IMR-90 (cell line): Measurements from ENCODE around the gene PSRC1. TPM values are rescaled to one million over a fixed set of nuclear protein-coding genes. Genes with fewer than 3 reads are reported as not detected.
A peak's percentile ranks its signal among the peaks of the same experiment; 100 is the strongest.

ENCODE experiments used
- ATAC-seq: fragments of 200-7000 bp; cut with Tn5 transposase; 2 replicates; pipeline ENCODE4 v1.9.1; 2020; ENCODE audit warnings: low read depth, mild to moderate bottlenecking, moderate library complexity
- BruUV-seq: library from RNA; stranded (reverse); fragments of 400-500 nt; replicated peaks from 2 replicates; lab custom pipeline; 2021; lab: Mats Ljungman, UMichigan
- CTCF ChIA-PET: fragments of 300-600 bp; formaldehyde crosslinking; extraction: SDS; loops from one replicate; lab custom pipeline; 2021; ENCODE audit warnings: antibody characterized with exemption; lab: Yijun Ruan, JAX
- POLR2A ChIA-PET: fragments of 300-600 bp; sonication (Branson Sonifier 250); formaldehyde crosslinking; loops from one replicate; lab custom pipeline; 2022; ENCODE audit warnings: antibody characterized with exemption; ENCODE audit not compliant: unreplicated experiment; lab: Charles Lee
- DNase-seq: peaks from one replicate; pipeline ENCODE4 v3.0.0; 2013
- H2AFZ ChIP-seq: replicated peaks from 2 replicates; pipeline ENCODE3; 2013; ENCODE audit warnings: low read length, mild to moderate bottlenecking; ENCODE audit not compliant: poor library complexity
- H2AK5ac ChIP-seq: 2 replicates; pipeline ENCODE4 v1.6.1; 2013; ENCODE audit warnings: low read depth, low read length, inconsistent platforms
- H2AK9ac ChIP-seq: replicated peaks from 2 replicates; pipeline ENCODE3; 2013; ENCODE audit warnings: mild to moderate bottlenecking, low read depth, low read length, moderate library complexity; ENCODE audit not compliant: poor library complexity
- H2BK120ac ChIP-seq: 2 replicates; pipeline ENCODE4 v1.6.1; 2013; ENCODE audit warnings: low read depth, low read length, inconsistent platforms
- H2BK15ac ChIP-seq: 3 replicates; pipeline ENCODE4 v1.6.1; 2013; ENCODE audit warnings: low read depth, low read length, inconsistent platforms
- H2BK20ac ChIP-seq: 2 replicates; pipeline ENCODE4 v1.6.1; 2013; ENCODE audit warnings: low read depth, mild to moderate bottlenecking, inconsistent platforms, low read length, moderate library complexity
- H2BK5ac ChIP-seq: 2 replicates; pipeline ENCODE4 v1.6.1; 2013; ENCODE audit warnings: mild to moderate bottlenecking, low read depth, low read length, inconsistent platforms; ENCODE audit not compliant: poor library complexity, severe bottlenecking
- H3K14ac ChIP-seq: replicated peaks from 2 replicates; pipeline ENCODE4 v1.6.1; 2013; ENCODE audit warnings: low read depth, low read length, inconsistent platforms
- H3K18ac ChIP-seq: 2 replicates; pipeline ENCODE4 v1.6.1; 2013; ENCODE audit warnings: low read depth, low read length, control low read depth
- H3K23ac ChIP-seq: 2 replicates; pipeline ENCODE4 v1.6.1; 2013; ENCODE audit warnings: low read depth, low read length, inconsistent platforms
- H3K27ac ChIP-seq: 2 replicates; pipeline ENCODE4 v1.5.1; 2013; ENCODE audit warnings: mild to moderate bottlenecking, control low read depth, low read length; ENCODE audit not compliant: insufficient read depth
- H3K27me3 ChIP-seq: 2 replicates; pipeline ENCODE4 v1.6.1; 2013; ENCODE audit warnings: low read length; ENCODE audit not compliant: control insufficient read depth, insufficient read depth
- H3K36me3 ChIP-seq: 2 replicates; pipeline ENCODE4 v1.6.1; 2013; ENCODE audit warnings: low read length, mixed read lengths; ENCODE audit not compliant: control insufficient read depth, insufficient read depth
- H3K4ac ChIP-seq: 2 replicates; pipeline ENCODE4 v1.6.1; 2013; ENCODE audit warnings: low read depth, low read length, inconsistent platforms
- H3K4me1 ChIP-seq: 2 replicates; pipeline ENCODE4 v1.6.1; 2013; ENCODE audit warnings: low read length, mixed read lengths; ENCODE audit not compliant: control insufficient read depth, insufficient read depth
- H3K4me2 ChIP-seq: 2 replicates; pipeline ENCODE4 v1.6.1; 2013; ENCODE audit warnings: low read depth, mild to moderate bottlenecking, control low read depth, low read length, moderate library complexity
- H3K4me3 ChIP-seq: 2 replicates; pipeline ENCODE4 v1.5.1; 2013; ENCODE audit warnings: low read depth, mild to moderate bottlenecking, control low read depth, low read length, moderate library complexity; ENCODE audit not compliant: insufficient read depth
- H3K56ac ChIP-seq: 2 replicates; pipeline ENCODE4 v1.6.1; 2013; ENCODE audit warnings: low read length, inconsistent platforms; ENCODE audit not compliant: insufficient read depth; ENCODE audit errors: extremely low read depth
- H3K79me1 ChIP-seq, 2 experiments: 2 replicates each; pipeline ENCODE4 v1.6.1; 2013; ENCODE audit warnings: low read length in 2 of 2, inconsistent platforms in 1 of 2, low read depth in 1 of 2
- H3K9ac ChIP-seq: 2 replicates; pipeline ENCODE4 v1.6.1; 2013; ENCODE audit warnings: low read depth, low read length, control low read depth
- H3K9me1 ChIP-seq: 2 replicates; pipeline ENCODE4 v1.6.1; 2013; ENCODE audit warnings: low read length, inconsistent platforms; ENCODE audit not compliant: insufficient read depth
- H3K9me3 ChIP-seq: 2 replicates; pipeline ENCODE4 v1.6.1; 2013; ENCODE audit warnings: low read length; ENCODE audit not compliant: control insufficient read depth, insufficient read depth
- H4K20me1 ChIP-seq: 2 replicates; pipeline ENCODE4 v1.6.1; 2013; ENCODE audit warnings: low read length, inconsistent platforms; ENCODE audit not compliant: insufficient read depth
- H4K5ac ChIP-seq: 2 replicates; pipeline ENCODE4 v1.6.1; 2013; ENCODE audit warnings: mild to moderate bottlenecking, low read depth, low read length, control low read depth
- H4K8ac ChIP-seq, 2 experiments: 2 replicates each; pipeline ENCODE4 v1.6.1; 2013; ENCODE audit warnings: low read depth in 2 of 2, low read length in 2 of 2, control low read depth in 1 of 2, inconsistent platforms in 1 of 2
- H4K91ac ChIP-seq: 2 replicates; pipeline ENCODE4 v1.6.1; 2013; ENCODE audit warnings: low read depth, low read length, inconsistent platforms; ENCODE audit not compliant: insufficient read depth
- BHLHE40 ChIP-seq: fragments of 150-350 bp; IDR thresholded peaks from 2 replicates; pipeline ENCODE4 v1.6.1; 2016; ENCODE audit warnings: mild to moderate bottlenecking, low read depth, low read length
- FOS ChIP-seq: fragments of 150-350 bp; IDR thresholded peaks from 2 replicates; pipeline ENCODE4 v1.6.1; 2016; ENCODE audit warnings: low read depth, low read length
- MAZ ChIP-seq: IDR thresholded peaks from 2 replicates; pipeline ENCODE4 v1.6.1; 2012; ENCODE audit warnings: low read depth, mild to moderate bottlenecking, low read length, improper control_type of control experiment, moderate library complexity, borderline replicate concordance
- MXI1 ChIP-seq: IDR thresholded peaks from 2 replicates; pipeline ENCODE4 v1.6.1; 2012; ENCODE audit warnings: low read depth, mild to moderate bottlenecking, low read length, moderate library complexity, borderline replicate concordance
- NFE2L2 ChIP-seq: fragments of 150-350 bp; IDR thresholded peaks from 2 replicates; pipeline ENCODE4 v1.6.1; 2016; ENCODE audit warnings: low read depth, mild to moderate bottlenecking, low read length
- POLR2A ChIP-seq: IDR thresholded peaks from 2 replicates; pipeline ENCODE4 v1.6.1; 2012; ENCODE audit warnings: mild to moderate bottlenecking, low read depth, low read length
- SMC3 ChIP-seq: fragments of 150-350 bp; IDR thresholded peaks from 2 replicates; pipeline ENCODE4 v1.6.1; 2016; ENCODE audit warnings: low read depth, mild to moderate bottlenecking, antibody characterized with exemption, low read length, moderate library complexity
- WGBS, 2 experiments: methylation state at CpG; one replicate each; pipeline versions ENCODE4 v1.1.5 to v1.1.7; 2013; ENCODE audit warnings: missing lambda C conversion rate in 2 of 2; ENCODE audit not compliant: insufficient read length in 1 of 2; ENCODE audit errors: extremely low coverage in 2 of 2; 5-methylcytosine and 5-hydroxymethylcytosine counted together
- dilution Hi-C: fragments of 300-500 bp; cut with HindIII; formaldehyde crosslinking; loops from one replicate; pipeline ENCODE4 v1.14.3; 2018; ENCODE audit warnings: low sequenced_read_pairs; ENCODE audit not compliant: unreplicated experiment
- in situ Hi-C: fragments of 300-500 bp; cut with MboI; formaldehyde crosslinking; loops from 3 replicates; pipeline ENCODE4 v1.14.3; 2019; ENCODE audit warnings: low sequenced_read_pairs, inconsistent platforms, mixed read lengths
- intact Hi-C: fragments of 100-400 bp; cut with micrococcal nuclease; formaldehyde crosslinking; loops from 2 replicates; pipeline ENCODE4 v1.10.0; 2022
- polyA plus RNA-seq, 3 experiments: library from polyadenylated mRNA; depleted of rRNA; stranded (reverse); fragments of >200 nt; gene quantifications; 2 replicates each; pipeline ENCODE4 v1.2.3, GENCODE V29; 2012; ENCODE audit warnings: low replicate concordance in 1 of 3
- total RNA-seq: library from RNA; depleted of rRNA; stranded (reverse); fragments of >200 nt; gene quantifications from 2 replicates; pipeline ENCODE4 v1.2.3, GENCODE V29; 2012

PSRC1 gene
- total and polyA plus RNA-seq, 2 of the 4 experiments (the other 2 are of a cell fraction), result 34.6 to 40.3 TPM

DNA sequence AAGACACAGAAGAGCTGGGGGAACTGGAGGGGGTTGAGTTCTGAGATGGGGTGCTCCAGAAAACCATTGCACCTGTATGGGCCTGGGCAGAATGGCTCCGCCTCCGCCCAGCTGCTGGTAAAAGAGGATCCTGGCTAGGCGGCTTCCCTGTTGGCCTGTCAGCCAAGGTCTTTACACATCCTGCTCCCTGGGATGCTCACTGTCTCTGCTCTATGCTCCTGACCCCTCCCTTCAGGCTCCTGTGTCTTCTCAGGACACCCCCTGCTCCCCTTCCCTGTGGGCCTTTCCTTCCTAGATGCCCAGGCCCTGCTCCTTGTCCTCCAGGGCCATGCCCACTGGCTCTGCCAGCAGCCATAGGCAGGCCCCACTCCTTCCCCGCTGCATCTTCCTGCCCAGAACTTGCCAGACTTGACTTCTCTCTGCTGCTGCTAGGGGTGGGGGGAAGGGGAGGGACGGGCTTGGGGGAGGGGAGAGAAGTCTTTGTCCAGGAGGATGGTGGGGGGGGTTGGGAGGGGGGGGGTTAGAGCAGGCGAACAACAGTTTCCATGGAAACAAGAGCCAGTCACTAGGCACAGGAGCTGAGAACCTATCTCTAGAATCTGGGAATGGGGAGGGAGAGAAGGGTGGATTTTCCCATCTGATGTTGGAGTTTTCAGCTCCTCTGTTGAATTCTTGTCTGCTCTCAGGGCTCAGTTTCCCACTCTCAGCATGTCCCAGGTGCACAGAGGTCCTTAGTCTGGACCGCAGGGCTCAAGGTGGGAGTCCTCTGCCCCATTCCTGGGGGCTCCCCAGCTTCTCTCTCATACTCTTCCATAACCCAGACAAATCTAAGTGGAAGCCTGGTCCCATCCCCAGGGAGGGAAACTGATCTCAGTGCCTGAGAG is 23.0 kb downstream of the PSRC1 start (continued):
- TF ChIP-seq FOS (no peak), SMC3 (no peak)

DNA sequence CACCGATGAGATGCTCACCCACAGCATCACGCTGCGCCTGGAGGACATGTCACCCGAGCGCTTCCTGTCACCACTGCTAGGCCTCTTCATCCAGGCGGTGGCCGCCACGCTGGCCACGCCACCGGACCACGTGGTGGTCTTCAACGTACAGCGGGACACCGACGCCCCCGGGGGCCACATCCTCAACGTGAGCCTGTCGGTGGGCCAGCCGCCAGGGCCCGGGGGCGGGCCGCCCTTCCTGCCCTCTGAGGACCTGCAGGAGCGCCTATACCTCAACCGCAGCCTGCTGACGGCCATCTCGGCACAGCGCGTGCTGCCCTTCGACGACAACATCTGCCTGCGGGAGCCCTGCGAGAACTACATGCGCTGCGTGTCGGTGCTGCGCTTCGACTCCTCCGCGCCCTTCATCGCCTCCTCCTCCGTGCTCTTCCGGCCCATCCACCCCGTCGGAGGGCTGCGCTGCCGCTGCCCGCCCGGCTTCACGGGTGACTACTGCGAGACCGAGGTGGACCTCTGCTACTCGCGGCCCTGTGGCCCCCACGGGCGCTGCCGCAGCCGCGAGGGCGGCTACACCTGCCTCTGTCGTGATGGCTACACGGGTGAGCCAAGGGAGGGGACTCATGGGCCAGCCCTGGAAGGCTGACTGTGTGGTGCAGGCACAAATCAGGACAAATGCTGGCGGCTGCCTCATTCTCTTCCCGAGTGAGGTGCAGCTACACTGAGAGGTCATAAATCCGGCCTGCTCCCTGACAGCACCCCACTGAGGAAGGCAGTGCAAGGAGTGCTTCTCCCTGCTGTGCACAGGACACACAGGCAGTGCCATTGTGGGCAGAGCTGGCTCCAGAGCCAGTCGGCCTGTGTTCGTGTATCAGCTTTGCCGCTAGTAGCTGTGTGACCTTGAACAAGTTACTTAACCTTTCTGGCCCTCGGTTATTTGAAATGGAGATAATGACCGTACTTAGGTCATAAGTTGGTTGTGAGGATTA is 24.2 kb downstream of the PSRC1 start:
- no peak overlapping the region for H2BK120ac ChIP-seq
- no peak overlapping the region for H2AK9ac ChIP-seq
- no peak overlapping the region for H2AK5ac ChIP-seq
- BruUV-seq, result no TSS peak
- H4K8ac ChIP-seq, result no peak overlapping the region
- H4K20me1 ChIP-seq, result no peaks in the 10 kb centered on the region
- no peak overlapping the region for H3K14ac ChIP-seq
- WGBS, 2 experiments, result 94% methylated on average over 45 of the region's 69 CpGs; no CpG with 5 or more reads in 1 of the 2 experiments
- no peaks in the 10 kb centered on the region for H3K9me3 ChIP-seq
- in situ Hi-C loops, result no loop called here
- dilution Hi-C loops, result no loop called here
- H3K9ac ChIP-seq, result no peak overlapping the region
- H3K27ac ChIP-seq, result no peak overlapping the region
- 0 out of 4 replicates have a peak, but pooled peaks cover 0 to 8% of the 10 kb centered on the region in 2 experiments for H3K79me1 ChIP-seq
- no peak overlapping the region for H3K4me2 ChIP-seq
- no peak overlapping the region for H4K91ac ChIP-seq
- ChIA-PET CTCF (no interaction called here), POLR2A (no interaction called here)
- no peak overlapping the region for H3K4ac ChIP-seq
- no peaks in the 10 kb centered on the region for H3K27me3 ChIP-seq
- H2AFZ ChIP-seq, result peak overlapping the region; percentile 60
- intact Hi-C loops, result no loop called here
- no peak overlapping the region for H3K4me3 ChIP-seq
- DNase-seq, result no peak
- no peak overlapping the region for H3K18ac ChIP-seq
- no peak overlapping the region for H4K5ac ChIP-seq
- no peak overlapping the region for H2BK5ac ChIP-seq
- H2BK20ac ChIP-seq, result no peak overlapping the region
- no peak overlapping the region for H2BK15ac ChIP-seq
- H3K4me1 ChIP-seq, result peaks cover 11% of the 10 kb centered on the region
- no peak for TF ChIP-seq POLR2A
- TF ChIP-seq FOS, result no peak
- no peak for TF ChIP-seq MXI1
- no peak for TF ChIP-seq BHLHE40
- TF ChIP-seq MAZ, result no peak
- no peak for TF ChIP-seq NFE2L2
- H3K23ac ChIP-seq, result no peak overlapping the region
- no peak overlapping the region for H3K56ac ChIP-seq
- no peaks in the 10 kb centered on the region; the same call in 1 of the 2 replicates for H3K9me1 ChIP-seq
- no peak for ATAC-seq
- H3K36me3 ChIP-seq, result no peaks in the 10 kb centered on the region
